Astrocyte (in vitro differentiated cells and primary cell): ENCODE data around the gene ARHGAP32.

ENCODE experiments used
- CTCF ChIP-seq: IDR thresholded peaks from 2 replicates; pipeline ENCODE4 v1.5.1; 2011; ENCODE audit warnings: low read depth, mild to moderate bottlenecking, inconsistent platforms, low read length, moderate library complexity; ENCODE audit not compliant: insufficient read depth
- EZH2 ChIP-seq: IDR thresholded peaks from 2 replicates; pipeline ENCODE4 v1.6.1; 2012; ENCODE audit warnings: mild to moderate bottlenecking, low read length, inconsistent platforms; ENCODE audit not compliant: insufficient read depth

DNA sequence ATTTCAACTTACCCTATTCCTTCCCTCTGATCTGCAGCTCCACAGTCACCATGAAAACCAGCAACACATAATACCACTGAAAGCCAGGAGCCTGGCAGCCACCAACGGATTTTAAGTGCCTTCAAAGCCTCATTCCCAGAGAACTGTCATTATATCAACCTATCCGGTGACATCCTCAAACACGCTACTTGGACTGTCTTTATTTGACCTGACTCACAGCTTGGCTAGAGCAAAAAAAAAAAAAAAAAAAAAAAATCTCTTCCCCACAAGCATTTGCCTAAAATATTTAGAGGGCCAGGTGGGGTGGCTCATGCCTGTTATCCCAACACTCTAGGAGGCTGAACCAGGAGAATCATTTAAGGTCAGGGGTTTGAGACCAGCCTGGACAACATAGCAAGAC, 32.4 kb upstream of the ARHGAP32 start:
- TF ChIP-seq EZH2 (no peak), CTCF (no peak)
